Mesothelial cell of epicardium (in vitro differentiated cells): ENCODE data around the gene TRMT1. TPM values are rescaled to one million over a fixed set of nuclear protein-coding genes. Genes with fewer than 3 reads are reported as not detected.

Source experiments
- DNase-seq, 2 experiments: peaks; one replicate each; pipeline ENCODE4 v3.0.0; 2021; ENCODE audit warnings: low spot score in 2 of 2; ENCODE audit not compliant: unreplicated experiment in 2 of 2
- H3K27ac Mint-ChIP-seq: 2 replicates; pipeline ENCODE4 v1.8.0; 2021; ENCODE audit warnings: mixed read lengths
- H3K27me3 Mint-ChIP-seq: 2 replicates; pipeline ENCODE4 v1.8.0; 2021; ENCODE audit warnings: low read depth, mixed read lengths
- H3K36me3 Mint-ChIP-seq: 2 replicates; pipeline ENCODE4 v1.8.0; 2021; ENCODE audit warnings: mixed read lengths
- H3K4me1 Mint-ChIP-seq: 2 replicates; pipeline ENCODE4 v1.8.0; 2021; ENCODE audit warnings: mixed read lengths
- H3K4me3 Mint-ChIP-seq: 2 replicates; pipeline ENCODE4 v1.8.0; 2021; ENCODE audit warnings: mild to moderate bottlenecking, moderate library complexity, mixed read lengths
- H3K9me3 Mint-ChIP-seq: 2 replicates; pipeline ENCODE4 v1.8.0; 2021; ENCODE audit warnings: mixed read lengths
- total RNA-seq: library from RNA; stranded (reverse); gene quantifications from 3 replicates; pipeline ENCODE4 v1.2.1, GENCODE V29; 2021
- TF ChIP-seq, protein P1 (sequence below): fragments of 200-600 bp; sonication (generic); IDR thresholded peaks from one replicate; pipeline ENCODE4 v1.5.0; 2021; ENCODE audit warnings: antibody characterized with exemption; ENCODE audit not compliant: unreplicated experiment

Gene TRMT1
- total RNA-seq, 1 donor from 2014 or later = 57.0 TPM

DNA sequence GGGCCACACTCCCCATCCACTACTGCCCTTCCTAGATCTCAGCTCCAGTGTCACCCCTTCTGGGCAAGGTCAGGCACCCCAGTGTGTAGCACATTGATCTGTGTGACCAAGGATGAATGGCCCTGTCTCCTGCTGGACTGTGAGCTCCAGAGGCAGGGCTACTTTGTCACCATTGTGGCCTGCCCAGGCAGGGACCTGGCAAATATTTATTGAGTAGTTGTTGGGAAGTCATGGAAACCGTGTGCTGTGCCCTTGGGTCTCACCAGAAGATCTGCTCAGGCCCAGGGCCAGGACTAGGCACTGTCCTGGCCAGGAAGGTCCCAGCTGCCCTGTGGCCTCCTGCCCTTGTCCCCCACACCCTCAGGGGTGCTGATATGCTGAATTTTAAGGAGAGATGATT is 12.0 kb upstream of the TRMT1 start:
- Mint-ChIP-seq H3K9me3 (no peaks in the 10 kb centered on the region), H3K36me3 (no peaks in the 10 kb centered on the region), H3K4me1 (no peaks in the 10 kb centered on the region), H3K27me3 (no peaks in the 10 kb centered on the region), H3K4me3 (no peak overlapping the region), H3K27ac (no peak overlapping the region)
- TF ChIP-seq, protein P1, sequence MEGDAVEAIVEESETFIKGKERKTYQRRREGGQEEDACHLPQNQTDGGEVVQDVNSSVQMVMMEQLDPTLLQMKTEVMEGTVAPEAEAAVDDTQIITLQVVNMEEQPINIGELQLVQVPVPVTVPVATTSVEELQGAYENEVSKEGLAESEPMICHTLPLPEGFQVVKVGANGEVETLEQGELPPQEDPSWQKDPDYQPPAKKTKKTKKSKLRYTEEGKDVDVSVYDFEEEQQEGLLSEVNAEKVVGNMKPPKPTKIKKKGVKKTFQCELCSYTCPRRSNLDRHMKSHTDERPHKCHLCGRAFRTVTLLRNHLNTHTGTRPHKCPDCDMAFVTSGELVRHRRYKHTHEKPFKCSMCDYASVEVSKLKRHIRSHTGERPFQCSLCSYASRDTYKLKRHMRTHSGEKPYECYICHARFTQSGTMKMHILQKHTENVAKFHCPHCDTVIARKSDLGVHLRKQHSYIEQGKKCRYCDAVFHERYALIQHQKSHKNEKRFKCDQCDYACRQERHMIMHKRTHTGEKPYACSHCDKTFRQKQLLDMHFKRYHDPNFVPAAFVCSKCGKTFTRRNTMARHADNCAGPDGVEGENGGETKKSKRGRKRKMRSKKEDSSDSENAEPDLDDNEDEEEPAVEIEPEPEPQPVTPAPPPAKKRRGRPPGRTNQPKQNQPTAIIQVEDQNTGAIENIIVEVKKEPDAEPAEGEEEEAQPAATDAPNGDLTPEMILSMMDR = no peak
- DNase-seq = no peak

- no peak overlapping the region for H3K4me3 Mint-ChIP-seq
- no peaks in the 10 kb centered on the region for H3K36me3 Mint-ChIP-seq
- DNase-seq = no peak
- no peaks in the 10 kb centered on the region for H3K4me1 Mint-ChIP-seq
- H3K27me3 Mint-ChIP-seq = no peaks in the 10 kb centered on the region
- H3K9me3 Mint-ChIP-seq = no peaks in the 10 kb centered on the region
- H3K27ac Mint-ChIP-seq = no peak overlapping the region
- TF ChIP-seq, protein P1 = no peak
Measured at GRCh38 chr19:13127811-13128575, 11.5 kb upstream of the TRMT1 start.

DNA sequence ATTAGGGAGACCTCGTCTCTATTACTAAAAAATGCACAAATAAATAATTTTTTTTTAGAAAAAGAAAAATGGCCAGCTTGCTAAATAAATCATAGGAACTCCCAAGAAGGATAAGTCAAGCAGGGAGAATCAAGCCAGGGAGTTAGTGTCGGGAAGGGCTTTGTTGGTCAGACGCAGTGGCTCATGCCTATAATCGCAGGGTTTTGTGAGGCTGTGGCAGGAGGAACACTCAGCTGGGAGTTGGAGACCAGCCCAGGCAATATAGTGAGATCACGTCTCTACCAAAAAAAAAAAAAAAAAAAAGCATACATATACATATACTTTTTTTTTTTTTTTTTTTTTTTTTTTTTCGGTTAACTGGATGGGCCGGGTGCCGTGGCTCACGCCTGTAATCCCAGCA is 10.5 kb upstream of the TRMT1 start:
- TF ChIP-seq, protein P1 = no peak
- peaks cover 1% of the 10 kb centered on the region for H3K4me1 Mint-ChIP-seq
- peaks cover 4% of the 10 kb centered on the region for H3K36me3 Mint-ChIP-seq
- no peak for DNase-seq
- H3K27me3 Mint-ChIP-seq = no peaks in the 10 kb centered on the region
- no peak overlapping the region for H3K27ac Mint-ChIP-seq
- H3K4me3 Mint-ChIP-seq = no peak overlapping the region
- no peaks in the 10 kb centered on the region for H3K9me3 Mint-ChIP-seq

DNA sequence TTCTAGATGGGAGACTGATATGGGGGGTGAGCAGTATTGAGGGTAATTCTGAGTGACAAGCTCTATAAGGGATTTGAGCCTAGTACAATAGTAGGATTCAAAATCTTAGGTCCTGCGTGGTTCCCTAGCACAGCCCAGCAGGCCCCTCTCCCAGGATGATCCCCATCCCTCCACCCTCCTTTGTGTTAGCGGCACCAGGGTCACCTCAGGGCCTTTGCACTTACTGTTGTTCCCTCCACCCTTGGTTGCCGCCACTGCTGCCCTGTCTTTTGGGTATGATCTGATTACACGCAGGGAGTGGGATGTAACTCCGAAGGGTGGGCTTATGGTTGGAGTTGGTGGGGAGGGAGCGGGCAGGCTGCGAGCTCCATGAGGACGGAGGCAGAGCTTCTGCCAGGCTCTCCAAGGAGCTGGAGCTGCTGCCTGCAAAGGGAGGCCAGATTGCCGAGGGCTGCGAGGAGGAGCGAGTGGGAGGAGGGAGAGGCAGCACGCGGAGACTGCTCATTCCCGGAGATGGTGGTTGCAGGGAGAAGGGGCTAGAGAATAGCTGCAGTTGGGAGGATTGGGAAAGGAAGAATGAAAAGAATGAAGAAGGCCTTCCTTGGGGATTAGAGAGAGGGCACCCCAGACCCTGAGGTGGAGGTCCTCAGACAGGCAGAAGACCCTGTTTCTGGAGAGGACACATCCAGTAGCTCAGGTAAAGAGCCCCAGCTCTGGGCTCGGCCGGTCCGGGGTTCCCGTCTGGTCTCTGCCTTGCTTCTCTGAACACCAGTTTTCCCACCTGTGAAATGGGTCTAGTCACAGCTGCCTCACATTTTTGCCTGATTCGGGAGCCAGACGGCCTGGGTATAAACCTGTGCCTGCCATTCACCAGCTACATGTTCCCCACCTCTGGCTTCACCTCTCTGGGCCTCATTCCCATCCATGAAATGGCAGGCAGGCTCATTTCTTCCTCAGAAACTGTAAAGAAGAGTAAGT is 6.7 kb upstream of the TRMT1 start:
- H3K27me3 Mint-ChIP-seq = no peaks in the 10 kb centered on the region
- H3K36me3 Mint-ChIP-seq = peaks cover 4% of the 10 kb centered on the region
- no peaks in the 10 kb centered on the region for H3K9me3 Mint-ChIP-seq
- TF ChIP-seq, protein P1 = no peak
- no peak for DNase-seq
- peak overlapping the region; percentile 10 for H3K27ac Mint-ChIP-seq
- no peak overlapping the region for H3K4me3 Mint-ChIP-seq
- peaks cover 21% of the 10 kb centered on the region for H3K4me1 Mint-ChIP-seq

DNA sequence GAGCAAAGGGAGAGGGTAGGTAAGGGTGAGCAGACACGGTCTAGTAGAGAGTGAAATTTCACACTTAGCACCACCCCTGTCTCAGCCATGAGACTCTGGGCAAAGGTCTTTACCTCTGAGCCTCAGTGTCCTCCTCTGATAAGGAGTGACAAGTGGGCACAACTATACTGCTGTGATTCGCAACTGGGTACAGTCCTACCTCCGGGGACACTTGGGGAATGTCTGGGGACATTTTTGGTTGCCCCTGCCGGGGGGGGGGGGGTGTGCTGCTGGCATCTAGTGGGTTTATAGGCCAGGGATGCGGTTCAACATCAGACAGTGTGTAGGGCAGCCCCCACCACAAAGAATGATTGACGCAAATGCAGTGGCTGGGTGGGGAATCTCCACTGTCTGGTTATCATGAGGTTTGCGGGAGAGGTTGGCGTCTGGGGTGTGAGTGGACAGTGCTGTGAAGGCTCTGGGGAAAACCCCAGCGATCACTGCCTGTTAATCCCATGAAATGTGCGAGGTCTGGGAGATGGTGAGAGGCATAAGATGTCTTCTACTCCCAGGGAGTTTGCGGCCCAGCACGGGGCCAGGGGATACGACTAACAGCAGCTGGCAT is 5.8 kb upstream of the TRMT1 start:
- no peak for DNase-seq

More for the DNA sequence above, 5.8 kb upstream of the TRMT1 start:
- H3K36me3 Mint-ChIP-seq = peaks cover 4% of the 10 kb centered on the region
- H3K9me3 Mint-ChIP-seq = no peaks in the 10 kb centered on the region
- TF ChIP-seq, protein P1 = no peak
- H3K4me3 Mint-ChIP-seq = no peak overlapping the region
- H3K27me3 Mint-ChIP-seq = no peaks in the 10 kb centered on the region
- peaks cover 21% of the 10 kb centered on the region for H3K4me1 Mint-ChIP-seq
- H3K27ac Mint-ChIP-seq = peak overlapping the region; percentile 72
